CD4-positive, alpha-beta T cell treated with Interferon alpha-2 for 1 hour (primary cell): ENCODE results near the gene DHX58.

Source experiments
- DNase-seq, 2 donors: peaks; one replicate each; pipeline ENCODE4 v3.0.0-alpha.2; 2020 to 2022

DHX58 gene

GRCh38 chr17:42079541-42079940 is 33.0 kb downstream of the DHX58 start:
- DNase-seq = no peak

DNA sequence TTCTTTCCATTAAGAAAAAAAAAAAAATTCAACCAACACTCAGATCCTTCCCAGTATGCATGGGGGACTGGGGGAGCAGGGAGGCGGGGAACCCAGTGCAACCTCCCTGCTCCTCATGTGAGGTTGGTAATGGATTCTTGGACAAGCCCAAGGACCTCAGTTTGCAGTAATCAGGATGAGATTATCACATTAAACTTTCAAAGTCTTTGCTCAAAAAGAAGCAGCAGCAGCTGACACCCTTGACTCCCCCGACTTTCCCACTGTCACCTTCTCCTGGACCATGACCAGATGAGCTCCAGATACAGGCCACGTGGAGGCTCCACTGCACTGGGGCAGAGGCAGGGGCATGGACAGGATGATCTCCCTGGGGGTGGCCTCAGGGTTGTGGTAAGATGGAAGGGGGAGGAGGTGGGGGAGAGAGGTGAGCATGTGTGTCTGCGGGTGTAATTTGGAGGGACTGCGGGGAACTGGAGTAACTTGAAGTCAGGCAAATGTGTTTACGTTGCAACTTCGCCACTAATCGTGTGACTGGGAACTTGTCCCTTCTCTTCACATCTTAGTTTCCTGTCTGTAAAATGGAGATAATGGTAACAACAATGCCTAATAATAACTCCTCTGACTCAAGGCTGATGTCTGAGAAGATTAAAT is 34.0 kb downstream of the DHX58 start:
- DNase-seq = no peak

DNA sequence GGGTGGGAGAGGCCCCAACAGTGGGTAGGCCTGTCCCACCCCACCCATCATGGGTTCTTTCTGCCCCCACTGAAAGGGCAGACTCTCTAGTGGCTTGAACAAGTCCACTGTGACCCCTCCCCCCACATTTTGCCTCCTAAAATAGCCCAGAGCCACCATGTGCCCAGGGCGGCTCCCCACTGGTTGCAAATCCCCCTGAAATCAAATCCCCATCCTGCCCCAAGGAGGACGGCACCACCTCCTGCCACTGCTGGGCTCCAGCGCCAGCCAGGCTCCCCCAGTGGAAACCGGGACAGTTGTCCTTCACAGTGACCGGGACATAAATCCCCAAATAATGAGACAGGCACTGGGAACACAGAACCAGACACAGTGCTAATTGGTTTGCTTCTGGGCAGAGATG is 34.8 kb downstream of the DHX58 start:
- no peak for DNase-seq

- no peak for DNase-seq
These were observed 35.5 kb downstream of the DHX58 start for GRCh38 chr17:42076797-42077559.

GRCh38 chr17:42075789-42076188 is 36.7 kb downstream of the DHX58 start:
- DNase-seq = no peak

- DNase-seq = no peak
These were observed 40.0 kb downstream of the DHX58 start for GRCh38 chr17:42072323-42073187.

DNA sequence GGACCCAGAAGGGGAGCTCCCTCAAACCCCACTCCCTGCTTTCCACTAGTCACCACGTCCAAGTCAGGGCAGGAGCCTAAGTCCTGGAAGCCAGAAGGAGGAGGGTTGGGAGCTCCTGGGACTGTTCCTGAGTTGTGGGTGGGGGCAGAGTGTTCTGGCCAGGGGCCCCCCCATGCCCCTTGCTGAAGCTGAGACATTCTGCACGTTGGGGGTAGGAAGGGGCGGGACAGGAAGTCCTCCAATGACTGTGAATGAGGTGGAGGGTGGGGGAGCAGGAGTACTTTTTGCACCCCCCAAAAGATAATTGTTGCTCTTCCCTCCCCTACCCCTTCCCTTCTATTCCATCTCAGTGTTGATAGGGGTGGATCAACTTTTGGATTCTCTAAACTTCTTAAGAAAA is 40.7 kb downstream of the DHX58 start:
- no peak for DNase-seq

DNA sequence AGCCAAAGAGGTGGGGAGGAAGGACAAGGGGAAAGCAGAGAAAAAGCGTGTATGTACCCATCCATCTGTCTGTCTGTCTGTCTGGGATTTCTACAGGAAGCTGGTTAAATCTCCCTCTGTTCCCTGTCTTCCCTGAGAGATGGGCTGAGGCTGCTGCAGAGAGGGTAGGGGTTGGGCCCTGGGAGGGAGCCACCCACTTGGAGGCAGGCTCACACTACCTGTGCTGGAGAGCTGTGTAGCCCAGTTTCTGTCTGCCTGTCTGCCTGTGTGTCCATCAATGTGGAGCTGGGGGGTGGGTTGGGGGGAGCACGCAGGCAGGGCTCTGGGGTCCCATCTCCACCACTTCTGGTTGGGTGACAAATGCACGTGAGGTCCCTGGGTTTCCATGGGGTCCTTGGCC is 43.5 kb downstream of the DHX58 start:
- DNase-seq = no peak

DNA sequence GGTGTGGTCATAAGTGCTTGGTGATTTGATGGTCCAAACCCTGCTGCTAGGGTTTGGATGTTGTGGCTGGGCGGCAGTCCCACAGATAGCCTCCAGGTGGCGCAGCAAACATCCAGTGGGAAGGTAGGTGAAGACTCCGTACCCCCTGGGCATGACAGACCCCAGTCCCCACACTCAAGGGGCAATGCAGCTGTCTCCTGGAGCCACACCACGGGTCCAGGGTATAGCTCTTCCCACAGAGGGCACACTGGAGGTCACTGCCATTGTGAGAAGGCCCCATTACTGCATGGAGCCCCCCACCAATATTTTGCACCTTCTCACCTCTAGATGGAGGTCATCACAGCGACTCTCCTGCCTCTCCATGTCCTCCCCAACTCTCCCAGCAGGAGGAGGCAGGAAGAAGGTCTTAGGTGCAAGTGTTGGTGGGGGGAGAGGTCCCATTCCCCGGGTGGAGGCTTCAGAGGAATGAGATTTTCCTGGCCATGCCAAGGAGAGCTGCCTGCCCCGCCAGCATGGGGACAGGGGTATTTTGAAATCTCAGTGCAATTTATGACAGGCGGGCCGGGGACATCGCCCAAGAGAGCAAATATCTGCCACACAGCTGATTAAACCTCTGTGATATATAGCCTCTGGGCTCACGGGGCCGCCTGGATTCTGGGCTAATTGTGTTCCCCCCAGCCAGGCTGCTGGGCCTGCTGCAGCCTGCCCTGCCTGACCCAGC is 45.0 kb downstream of the DHX58 start:
- DNase-seq = peak; percentile 62 to 73

GRCh38 chr17:42065201-42065600 is 47.3 kb downstream of the DHX58 start:
- peak in 1 of 2 donors; percentile 12 for DNase-seq

GRCh38 chr17:42062681-42063080 is 49.8 kb downstream of the DHX58 start:
- no peak for DNase-seq

DNA sequence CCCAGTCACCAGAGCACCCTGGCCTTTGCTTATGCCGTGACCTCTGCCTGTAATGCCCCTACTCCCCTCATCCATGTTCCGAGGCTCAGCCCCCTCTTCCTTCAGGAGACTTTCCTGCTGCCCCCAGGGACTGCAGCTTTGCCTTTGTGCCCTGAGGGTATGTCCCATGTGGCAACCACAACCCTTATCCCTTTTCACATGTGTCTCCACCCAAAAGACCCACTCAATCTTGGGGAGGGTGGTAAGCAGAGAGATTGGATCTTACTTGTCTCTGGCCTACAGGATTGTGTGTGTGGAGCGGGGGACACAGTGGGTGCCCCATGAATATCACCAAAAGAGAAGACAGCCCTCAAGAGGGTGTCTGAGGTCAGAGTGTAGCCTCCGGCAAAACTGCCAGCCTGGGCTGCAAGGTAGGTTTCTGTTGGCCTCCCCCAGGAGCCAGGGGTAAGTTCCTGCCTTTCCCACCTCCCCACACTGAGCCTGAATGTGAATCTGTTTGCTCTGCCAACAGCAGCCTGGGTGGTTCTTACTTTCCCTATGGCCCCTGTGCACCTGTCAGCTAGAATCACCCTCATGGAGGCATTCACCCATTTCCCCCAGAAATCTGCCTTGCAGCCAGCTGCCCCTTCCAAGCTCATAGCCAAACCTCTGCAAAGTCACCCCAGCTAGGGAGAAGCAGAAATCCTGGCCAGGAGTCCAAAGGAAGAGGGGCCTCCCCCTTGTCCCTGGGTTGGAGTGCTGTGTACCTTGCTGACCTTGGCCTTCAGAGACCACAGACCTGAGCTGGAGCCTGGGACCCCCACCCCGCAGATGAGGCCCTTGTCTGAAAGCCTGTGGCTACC is 50.6 kb downstream of the DHX58 start:
- no peak for DNase-seq

- DNase-seq = no peak
These were observed 52.3 kb downstream of the DHX58 start for GRCh38 chr17:42060231-42060630.

GRCh38 chr17:42059815-42060214 is 52.7 kb downstream of the DHX58 start:
- DNase-seq = no peak

DNA sequence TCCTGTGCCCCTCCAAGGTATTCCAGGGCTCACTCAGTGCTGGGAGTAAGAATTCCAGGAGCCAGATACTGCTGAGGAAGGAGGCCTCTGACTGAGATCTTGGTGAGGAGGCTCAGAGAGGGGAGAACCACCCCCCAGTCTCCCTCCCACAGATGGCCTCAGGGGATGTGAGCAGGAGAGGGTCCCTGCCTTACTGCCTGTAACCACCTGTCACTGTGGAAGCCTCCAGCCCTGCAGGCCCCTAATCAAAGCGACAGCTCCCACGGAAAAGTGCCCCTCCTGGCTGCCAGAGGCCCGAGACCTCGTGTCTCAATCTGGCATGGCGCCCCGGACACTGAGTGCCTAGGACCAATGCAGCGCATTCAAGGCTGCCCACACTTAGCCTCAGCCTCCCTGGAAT is 54.5 kb downstream of the DHX58 start:
- no peak for DNase-seq

DNA sequence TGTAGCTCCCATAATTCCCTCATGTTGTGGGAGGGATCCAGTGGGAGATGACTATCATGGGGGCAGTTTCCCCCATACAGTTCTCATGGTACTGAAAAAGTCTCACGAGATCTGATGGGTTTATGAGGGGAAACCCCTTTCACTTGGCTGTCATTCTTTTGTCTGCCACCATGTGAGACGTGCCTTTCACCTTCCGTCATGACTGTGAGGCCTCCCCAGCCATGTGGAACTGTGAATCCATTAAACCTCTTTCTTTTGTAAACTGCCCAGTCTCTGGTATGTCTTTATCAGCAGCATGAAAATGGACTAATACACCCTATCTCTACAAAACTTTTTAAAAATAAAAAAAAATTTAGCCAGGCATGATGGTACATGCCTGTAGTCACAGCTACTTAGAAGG is 55.9 kb downstream of the DHX58 start:
- no peak for DNase-seq

GRCh38 chr17:42055496-42055895 is 57.0 kb downstream of the DHX58 start:
- DNase-seq = no peak

DNA sequence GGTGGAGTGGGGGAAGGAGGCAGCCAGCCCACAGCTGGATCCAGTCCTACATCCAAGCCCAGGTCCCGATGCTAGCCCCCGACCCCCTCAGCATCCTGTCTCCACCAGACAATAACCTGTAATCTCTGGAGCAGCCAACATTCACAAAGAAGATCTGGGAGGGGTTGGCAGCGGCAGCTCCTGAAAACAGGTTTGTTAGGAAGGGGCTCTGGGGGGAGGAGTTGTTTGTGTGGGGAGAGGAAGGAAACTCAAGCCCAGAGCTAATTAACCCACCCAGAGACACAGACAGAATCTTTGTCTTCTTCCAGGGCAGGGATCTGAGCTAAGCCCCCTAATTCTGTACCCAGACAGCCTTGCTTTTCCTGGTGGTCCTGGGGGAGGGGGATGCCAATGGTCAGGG is 57.5 kb downstream of the DHX58 start:
- DNase-seq = no peak

- DNase-seq = no peak
These were observed 58.6 kb downstream of the DHX58 start for GRCh38 chr17:42053731-42054500.

DNA sequence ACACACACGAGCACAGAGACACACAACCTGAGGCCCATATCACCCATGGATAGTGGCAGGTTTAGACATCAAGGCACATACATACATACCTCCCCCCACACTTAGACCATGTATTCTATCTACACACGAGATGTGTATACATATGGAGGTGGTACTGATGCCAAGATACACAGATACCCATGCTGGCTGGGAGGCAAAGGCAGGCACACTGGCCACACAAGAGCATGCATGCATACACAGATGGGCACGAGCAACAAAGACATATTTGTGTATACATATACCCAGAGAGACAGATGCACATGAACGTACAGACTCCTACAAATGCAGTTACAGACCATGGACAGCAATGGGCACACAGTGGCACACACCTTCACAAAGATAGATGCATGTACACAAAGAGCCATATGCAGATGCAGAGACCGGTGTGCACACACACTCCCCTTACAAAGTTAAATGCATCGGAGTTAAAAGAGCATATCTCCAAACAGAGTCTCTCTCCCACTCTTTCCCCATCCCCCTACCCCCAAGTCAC is 60.1 kb downstream of the DHX58 start:
- no peak for DNase-seq

- DNase-seq = no peak
These were observed 60.9 kb downstream of the DHX58 start for GRCh38 chr17:42051645-42052044.
